Right lobe of liver (tissue), 6 donors: Measurements from ENCODE around the gene GRM6. TPM values are rescaled to one million over a fixed set of nuclear protein-coding genes. Genes with fewer than 3 reads are reported as not detected.
A peak's percentile ranks its signal among the peaks of the same experiment; 100 is the strongest.

ENCODE experiments used
- ATAC-seq, 4 donors: fragments of 200-7000 bp; cut with Tn5 transposase; one replicate each; pipeline ENCODE4 v1.9.1; 2020; ENCODE audit warnings: mild to moderate bottlenecking in 4 of 4, moderate library complexity in 4 of 4
- DNase-seq, 3 donors: peaks; one replicate each; pipeline ENCODE4 v3.0.0-alpha.2; 2020
- H3K27ac ChIP-seq, 3 donors: fragments of 200-600 bp; one replicate each; pipeline ENCODE4 v1.8.0; 2022
- H3K27me3 ChIP-seq, 2 donors: fragments of 200-600 bp; one replicate each; pipeline ENCODE4 v1.8.0; 2022
- H3K36me3 ChIP-seq, 4 donors: fragments of 200-600 bp; sonication (generic) in 1 of 4; one replicate each; pipeline versions ENCODE4 v1.5.1 to v1.8.0; 2017 to 2022; ENCODE audit warnings: control low read depth in 1 of 4
- H3K4me1 ChIP-seq, 4 donors: fragments of 200-600 bp; sonication (generic) in 1 of 4; one replicate each; pipeline versions ENCODE4 v1.5.1 to v1.8.0; 2017 to 2022; ENCODE audit warnings: control low read depth in 1 of 4
- H3K4me3 ChIP-seq, 3 donors: fragments of 200-600 bp; one replicate each; pipeline ENCODE4 v1.8.0; 2022
- H3K9me3 ChIP-seq, 4 donors: fragments of 200-600 bp; sonication (generic) in 1 of 4; one replicate each; pipeline versions ENCODE4 v1.5.1 to v1.8.0; 2017 to 2022; ENCODE audit warnings: control low read depth in 1 of 4
- POLR2A ChIP-seq: fragments of 450-650 bp; IDR thresholded peaks from one replicate; pipeline ENCODE4 v1.6.1; 2017; ENCODE audit warnings: antibody characterized with exemption, mild to moderate bottlenecking
- WGBS: methylation state at CpG from one replicate; pipeline ENCODE4 v1.1.6; 2018; ENCODE audit warnings: low coverage, low lambda C conversion rate; ENCODE audit not compliant: insufficient coverage; ENCODE audit errors: missing lambda C conversion rate; 5-methylcytosine and 5-hydroxymethylcytosine counted together
- intact Hi-C, 2 donors: fragments of 100-400 bp; cut with DNase I; formaldehyde crosslinking; loops; one replicate each; pipeline versions ENCODE4 v1.11.2 to v1.14.1; 2022
- total RNA-seq, 6 experiments: library from RNA; depleted of rRNA in 2 of 6; stranded (reverse); fragments of >200 nt in 2 of 6; fragmentation: NEBNext Ultra II Directional in 3 of 6; extraction: Animal tissue kit (Norgen Biotek cat#: 25700) in 3 of 6; gene quantifications; one replicate each; pipeline versions ENCODE4 v1.1.0 to v1.2.4, GENCODE V29; 2016 to 2023
- TF ChIP-seq, protein P1 (sequence below), 4 donors: fragments of 200-600 bp in 3 of 4; fragments of 450-650 bp in 1 of 4; IDR thresholded peaks; one replicate each; pipeline versions ENCODE4 v1.5.1 to v1.8.0; 2016 to 2022; ENCODE audit warnings: antibody characterized with exemption in 4 of 4, mild to moderate bottlenecking in 2 of 4
- donor health status: DM: no; HTN: yes; CAD: no.
- donor health status: DM: no; HTN: no; CAD: no.
- donor health status: DM: no; HTN: no; CAD: no.
- donor health status: DM: no; HTN: yes; CAD: no.
- donor health status: DM: no; HTN: yes; CAD: no.

Gene GRM6
- total RNA-seq, 6 experiments from 2014 or later, result 0.05 TPM; not detected in 5

DNA sequence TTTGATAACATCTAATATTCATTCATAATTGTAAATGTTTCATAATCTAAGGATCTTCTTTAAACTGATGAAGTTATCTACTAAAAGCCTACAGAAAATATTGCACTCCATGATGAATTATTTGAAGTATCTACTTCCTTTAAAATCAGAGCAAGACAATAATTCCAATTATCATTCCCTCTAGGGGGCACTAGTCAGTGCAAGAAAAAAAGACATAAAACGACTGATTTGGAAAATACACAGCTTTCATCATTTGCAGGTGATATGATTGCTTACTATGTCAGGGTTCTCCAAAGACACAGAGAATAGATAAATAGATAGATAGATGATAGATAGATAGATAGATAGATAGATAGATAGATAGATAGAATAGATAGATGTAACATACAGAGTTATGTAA, 13.5 kb upstream of the GRM6 start:
- Histone ChIP-seq H3K27ac (no peak overlapping the region), H3K36me3 (no peaks in the 10 kb centered on the region), H3K9me3 (peaks cover 0 to 8% (median 0%) of the 10 kb centered on the region in 4 donors), H3K4me3 (no peak overlapping the region), H3K27me3 (no peaks in the 10 kb centered on the region), H3K4me1 (no peaks in the 10 kb centered on the region)
- intact Hi-C loops, result no loop called here
- WGBS, result 15% methylated on average over 1 of the region's 1 CpG
- TF ChIP-seq, protein P1, sequence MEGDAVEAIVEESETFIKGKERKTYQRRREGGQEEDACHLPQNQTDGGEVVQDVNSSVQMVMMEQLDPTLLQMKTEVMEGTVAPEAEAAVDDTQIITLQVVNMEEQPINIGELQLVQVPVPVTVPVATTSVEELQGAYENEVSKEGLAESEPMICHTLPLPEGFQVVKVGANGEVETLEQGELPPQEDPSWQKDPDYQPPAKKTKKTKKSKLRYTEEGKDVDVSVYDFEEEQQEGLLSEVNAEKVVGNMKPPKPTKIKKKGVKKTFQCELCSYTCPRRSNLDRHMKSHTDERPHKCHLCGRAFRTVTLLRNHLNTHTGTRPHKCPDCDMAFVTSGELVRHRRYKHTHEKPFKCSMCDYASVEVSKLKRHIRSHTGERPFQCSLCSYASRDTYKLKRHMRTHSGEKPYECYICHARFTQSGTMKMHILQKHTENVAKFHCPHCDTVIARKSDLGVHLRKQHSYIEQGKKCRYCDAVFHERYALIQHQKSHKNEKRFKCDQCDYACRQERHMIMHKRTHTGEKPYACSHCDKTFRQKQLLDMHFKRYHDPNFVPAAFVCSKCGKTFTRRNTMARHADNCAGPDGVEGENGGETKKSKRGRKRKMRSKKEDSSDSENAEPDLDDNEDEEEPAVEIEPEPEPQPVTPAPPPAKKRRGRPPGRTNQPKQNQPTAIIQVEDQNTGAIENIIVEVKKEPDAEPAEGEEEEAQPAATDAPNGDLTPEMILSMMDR (IDR thresholded peaks at IDR 0.05), result peak in 1 of 4 donors; percentile 8
- TF ChIP-seq POLR2A, result no peak
- ATAC-seq, result no peak
- no peak for DNase-seq

GRCh38 chr5:179006564-179006963, 11.4 kb upstream of the GRM6 start:
- peaks cover 0 to 8% (median 0%) of the 10 kb centered on the region in 4 donors for H3K9me3 ChIP-seq
- H3K27ac ChIP-seq, result no peak overlapping the region
- no peaks in the 10 kb centered on the region for H3K27me3 ChIP-seq
- H3K4me3 ChIP-seq, result no peak overlapping the region
- H3K4me1 ChIP-seq, result no peaks in the 10 kb centered on the region
- no peak for TF ChIP-seq POLR2A
- TF ChIP-seq, protein P1 (IDR thresholded peaks at IDR 0.05), result no peak
- DNase-seq, result no peak
- ATAC-seq, result no peak
- WGBS, result no CpG with 5 or more reads among the region's 2 CpGs
- intact Hi-C loops, result no loop called here
- no peaks in the 10 kb centered on the region for H3K36me3 ChIP-seq

GRCh38 chr5:178998441-178998840, 3.3 kb upstream of the GRM6 start:
- H3K9me3 ChIP-seq, result no peaks in the 10 kb centered on the region
- TF ChIP-seq, protein P1 (IDR thresholded peaks at IDR 0.05), result no peak
- TF ChIP-seq POLR2A, result no peak
- H3K4me1 ChIP-seq, result no peaks in the 10 kb centered on the region
- no peaks in the 10 kb centered on the region for H3K27me3 ChIP-seq
- H3K4me3 ChIP-seq, result no peak overlapping the region
- 57% methylated on average over 1 of the region's 13 CpGs for whole genome bisulfite sequencing
- ATAC-seq, result no peak
- intact Hi-C loops, result no loop called here
- DNase-seq, result no peak
- H3K36me3 ChIP-seq, result no peaks in the 10 kb centered on the region
- no peak overlapping the region for H3K27ac ChIP-seq

- 61% methylated on average over 6 of the region's 6 CpGs for WGBS
Observed at GRCh38 chr5:178997191-178997590, 2.1 kb upstream of the GRM6 start.

More at GRCh38 chr5:178997191-178997590, 2.1 kb upstream of the GRM6 start:
- H3K9me3 ChIP-seq, result no peaks in the 10 kb centered on the region
- no peaks in the 10 kb centered on the region for H3K36me3 ChIP-seq
- no peaks in the 10 kb centered on the region for H3K27me3 ChIP-seq
- no peak for DNase-seq
- no peaks in the 10 kb centered on the region for H3K4me1 ChIP-seq
- TF ChIP-seq, protein P1 (IDR thresholded peaks at IDR 0.05), result no peak
- no peak for TF ChIP-seq POLR2A
- no peak overlapping the region for H3K27ac ChIP-seq
- intact Hi-C loops, result no loop called here
- no peak for ATAC-seq
- H3K4me3 ChIP-seq, result no peak overlapping the region
